Liver (tissue), 3 donors: Measurements from ENCODE around the gene MYH2.

ENCODE experiments used
- EGR1 ChIP-seq, 2 donors: IDR thresholded peaks; 2 replicates each; pipeline ENCODE4 v1.6.1; 2016 to 2018; ENCODE audit warnings: antibody characterized with exemption in 2 of 2, low read depth in 2 of 2
- GABPA ChIP-seq, 2 donors: IDR thresholded peaks in 1 of 2; conservative IDR thresholded peaks in 1 of 2; 2 replicates each; pipeline ENCODE4 v1.6.1; 2016; ENCODE audit warnings: antibody characterized with exemption in 2 of 2, mild to moderate bottlenecking in 1 of 2, moderate library complexity in 1 of 2
- HNF4G ChIP-seq: IDR thresholded peaks from 2 replicates; pipeline ENCODE4 v1.6.1; 2016; ENCODE audit warnings: antibody characterized with exemption
- JUND ChIP-seq, 2 donors: IDR thresholded peaks; 2 replicates each; pipeline ENCODE4 v1.6.1; 2016; ENCODE audit warnings: antibody characterized with exemption in 2 of 2
- NR2F2 ChIP-seq: IDR thresholded peaks from 2 replicates; pipeline ENCODE4 v1.6.1; 2016; ENCODE audit warnings: antibody characterized with exemption
- RAD21 ChIP-seq, 2 donors: IDR thresholded peaks; 2 replicates each; pipeline ENCODE4 v1.6.1; 2016; ENCODE audit warnings: antibody characterized with exemption in 2 of 2, mild to moderate bottlenecking in 2 of 2
- RXRA ChIP-seq, 2 donors: IDR thresholded peaks; 2 replicates each; pipeline ENCODE4 v1.6.1; 2017 to 2018; ENCODE audit warnings: antibody characterized with exemption in 2 of 2, mild to moderate bottlenecking in 1 of 2
- SP1 ChIP-seq: IDR thresholded peaks from 2 replicates; pipeline ENCODE4 v1.6.1; 2018; ENCODE audit warnings: antibody characterized with exemption, mild to moderate bottlenecking
- TAF1 ChIP-seq: conservative IDR thresholded peaks from 2 replicates; pipeline ENCODE4 v1.6.1; 2016; ENCODE audit warnings: antibody characterized with exemption, mild to moderate bottlenecking
- YY1 ChIP-seq: IDR thresholded peaks from 2 replicates; pipeline ENCODE4 v1.6.1; 2016; ENCODE audit warnings: antibody characterized with exemption, mild to moderate bottlenecking
- TF ChIP-seq, protein P1 (sequence below): fragments of 150-350 bp; IDR thresholded peaks from 2 replicates; pipeline ENCODE4 v1.5.1; 2017; ENCODE audit warnings: improper control_type of control experiment, low read depth, low read length; ENCODE audit not compliant: missing input control
- TF ChIP-seq, protein P2 (sequence below): IDR thresholded peaks from 2 replicates; pipeline ENCODE4 v1.6.1; 2016; ENCODE audit warnings: antibody characterized with exemption, mild to moderate bottlenecking
- TF ChIP-seq, protein P3 (sequence below): IDR thresholded peaks from 2 replicates; pipeline ENCODE4 v1.6.1; 2016; ENCODE audit warnings: antibody characterized with exemption
- donor health status: healthy.
- donor health status: healthy.

DNA sequence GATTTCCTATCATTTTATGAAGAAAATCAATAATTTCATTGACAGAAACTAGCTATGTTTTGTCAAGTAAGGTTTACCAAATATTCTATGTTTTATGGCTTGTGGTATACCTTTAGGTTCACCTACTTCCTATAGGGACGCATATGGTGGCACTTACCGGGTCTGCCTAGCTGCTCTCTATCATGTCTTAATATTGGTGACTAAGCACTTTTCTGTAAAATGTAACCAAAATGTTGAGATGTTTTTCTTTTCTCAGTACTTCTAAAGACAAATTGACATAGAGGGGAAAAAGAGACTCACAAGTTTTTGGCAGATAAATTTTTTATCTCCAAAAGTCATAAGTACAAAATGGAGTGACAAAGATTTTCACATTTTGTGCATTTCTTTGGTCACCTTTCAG lies 57.5 kb downstream of the MYH2 start:
- TF ChIP-seq NR2F2: no peak
- TF ChIP-seq, protein P1, sequence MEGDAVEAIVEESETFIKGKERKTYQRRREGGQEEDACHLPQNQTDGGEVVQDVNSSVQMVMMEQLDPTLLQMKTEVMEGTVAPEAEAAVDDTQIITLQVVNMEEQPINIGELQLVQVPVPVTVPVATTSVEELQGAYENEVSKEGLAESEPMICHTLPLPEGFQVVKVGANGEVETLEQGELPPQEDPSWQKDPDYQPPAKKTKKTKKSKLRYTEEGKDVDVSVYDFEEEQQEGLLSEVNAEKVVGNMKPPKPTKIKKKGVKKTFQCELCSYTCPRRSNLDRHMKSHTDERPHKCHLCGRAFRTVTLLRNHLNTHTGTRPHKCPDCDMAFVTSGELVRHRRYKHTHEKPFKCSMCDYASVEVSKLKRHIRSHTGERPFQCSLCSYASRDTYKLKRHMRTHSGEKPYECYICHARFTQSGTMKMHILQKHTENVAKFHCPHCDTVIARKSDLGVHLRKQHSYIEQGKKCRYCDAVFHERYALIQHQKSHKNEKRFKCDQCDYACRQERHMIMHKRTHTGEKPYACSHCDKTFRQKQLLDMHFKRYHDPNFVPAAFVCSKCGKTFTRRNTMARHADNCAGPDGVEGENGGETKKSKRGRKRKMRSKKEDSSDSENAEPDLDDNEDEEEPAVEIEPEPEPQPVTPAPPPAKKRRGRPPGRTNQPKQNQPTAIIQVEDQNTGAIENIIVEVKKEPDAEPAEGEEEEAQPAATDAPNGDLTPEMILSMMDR: no peak
- TF ChIP-seq RXRA (IDR thresholded peaks at IDR 0.05): no peak
- no peak for TF ChIP-seq JUND (IDR thresholded peaks at IDR 0.05)
- no peak for TF ChIP-seq HNF4G
- TF ChIP-seq, protein P2, sequence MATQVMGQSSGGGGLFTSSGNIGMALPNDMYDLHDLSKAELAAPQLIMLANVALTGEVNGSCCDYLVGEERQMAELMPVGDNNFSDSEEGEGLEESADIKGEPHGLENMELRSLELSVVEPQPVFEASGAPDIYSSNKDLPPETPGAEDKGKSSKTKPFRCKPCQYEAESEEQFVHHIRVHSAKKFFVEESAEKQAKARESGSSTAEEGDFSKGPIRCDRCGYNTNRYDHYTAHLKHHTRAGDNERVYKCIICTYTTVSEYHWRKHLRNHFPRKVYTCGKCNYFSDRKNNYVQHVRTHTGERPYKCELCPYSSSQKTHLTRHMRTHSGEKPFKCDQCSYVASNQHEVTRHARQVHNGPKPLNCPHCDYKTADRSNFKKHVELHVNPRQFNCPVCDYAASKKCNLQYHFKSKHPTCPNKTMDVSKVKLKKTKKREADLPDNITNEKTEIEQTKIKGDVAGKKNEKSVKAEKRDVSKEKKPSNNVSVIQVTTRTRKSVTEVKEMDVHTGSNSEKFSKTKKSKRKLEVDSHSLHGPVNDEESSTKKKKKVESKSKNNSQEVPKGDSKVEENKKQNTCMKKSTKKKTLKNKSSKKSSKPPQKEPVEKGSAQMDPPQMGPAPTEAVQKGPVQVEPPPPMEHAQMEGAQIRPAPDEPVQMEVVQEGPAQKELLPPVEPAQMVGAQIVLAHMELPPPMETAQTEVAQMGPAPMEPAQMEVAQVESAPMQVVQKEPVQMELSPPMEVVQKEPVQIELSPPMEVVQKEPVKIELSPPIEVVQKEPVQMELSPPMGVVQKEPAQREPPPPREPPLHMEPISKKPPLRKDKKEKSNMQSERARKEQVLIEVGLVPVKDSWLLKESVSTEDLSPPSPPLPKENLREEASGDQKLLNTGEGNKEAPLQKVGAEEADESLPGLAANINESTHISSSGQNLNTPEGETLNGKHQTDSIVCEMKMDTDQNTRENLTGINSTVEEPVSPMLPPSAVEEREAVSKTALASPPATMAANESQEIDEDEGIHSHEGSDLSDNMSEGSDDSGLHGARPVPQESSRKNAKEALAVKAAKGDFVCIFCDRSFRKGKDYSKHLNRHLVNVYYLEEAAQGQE: no peak
- TF ChIP-seq YY1: no peak
- no peak for TF ChIP-seq TAF1
- no peak for TF ChIP-seq EGR1 (IDR thresholded peaks at IDR 0.05; ENCODE audit: low read depth in 2 of 2)
- TF ChIP-seq RAD21 (IDR thresholded peaks at IDR 0.05): no peak
- TF ChIP-seq, protein P3, sequence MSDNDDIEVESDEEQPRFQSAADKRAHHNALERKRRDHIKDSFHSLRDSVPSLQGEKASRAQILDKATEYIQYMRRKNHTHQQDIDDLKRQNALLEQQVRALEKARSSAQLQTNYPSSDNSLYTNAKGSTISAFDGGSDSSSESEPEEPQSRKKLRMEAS: no peak
- TF ChIP-seq GABPA (IDR thresholded peaks at IDR 0.05 in 1 of 2, conservative IDR thresholded peaks at IDR 0.05 in 1 of 2): no peak
- TF ChIP-seq SP1: no peak
